Small intestine (tissue), 7 donors: ENCODE measurements around the gene NEU3. TPM values are rescaled to one million over a fixed set of nuclear protein-coding genes. Genes with fewer than 3 reads are reported as not detected.
"Not testable (repeated sequence)": the region's sequence is repeated elsewhere in the genome, so short reads cannot be mapped to it uniquely, and the experiment has no call there.

ENCODE experiments used
- DNase-seq, 2 donors: peaks; one replicate each; pipeline versions ENCODE4 v3.0.0 to v3.0.0-alpha.2; 2013
- FAIRE-seq: peaks from 2 replicates; lab custom pipeline; 2012; peaks lifted over from hg19 to GRCh38; lab: Jason Lieb, UNC
- H3K27ac ChIP-seq, 3 donors: one replicate each; pipeline ENCODE4 v1.5.1; 2013; ENCODE audit warnings: low read length in 2 of 3, mild to moderate bottlenecking in 2 of 3, control low read depth in 1 of 3, inconsistent platforms in 1 of 3, low read depth in 1 of 3, moderate library complexity in 1 of 3
- H3K27me3 ChIP-seq, 3 donors: one replicate each; pipeline ENCODE4 v1.6.1; 2013; ENCODE audit warnings: low read length in 3 of 3, inconsistent platforms in 1 of 3; ENCODE audit not compliant: control insufficient read depth in 3 of 3, insufficient read depth in 3 of 3
- H3K36me3 ChIP-seq, 3 donors: one replicate each; pipeline ENCODE4 v1.6.1; 2013; ENCODE audit warnings: low read length in 3 of 3, inconsistent platforms in 1 of 3, low read depth in 1 of 3, mild to moderate bottlenecking in 1 of 3, moderate library complexity in 1 of 3; ENCODE audit not compliant: control insufficient read depth in 3 of 3, insufficient read depth in 2 of 3
- H3K4me1 ChIP-seq, 3 donors: one replicate each; pipeline ENCODE4 v1.6.1; 2013; ENCODE audit warnings: low read length in 2 of 3, inconsistent platforms in 1 of 3, low read depth in 1 of 3, mild to moderate bottlenecking in 1 of 3, moderate library complexity in 1 of 3; ENCODE audit not compliant: control insufficient read depth in 3 of 3, insufficient read depth in 2 of 3
- H3K4me3 ChIP-seq, 3 donors: one replicate each; pipeline ENCODE4 v1.5.1; 2013; ENCODE audit warnings: low read length in 3 of 3, control low read depth in 1 of 3, inconsistent platforms in 1 of 3, low read depth in 1 of 3, mild to moderate bottlenecking in 1 of 3, moderate library complexity in 1 of 3
- H3K9me3 ChIP-seq, 2 donors: one replicate each; pipeline ENCODE4 v1.6.1; 2013; ENCODE audit warnings: low read depth in 1 of 2, low read length in 1 of 2; ENCODE audit not compliant: control insufficient read depth in 2 of 2, insufficient read depth in 1 of 2
- WGBS, 3 donors: extraction: QIAGEN DNeasy Blood & Tissue Kit; methylation state at CpG; one replicate each; pipeline ENCODE4 v1.1.7; 2013; 5-methylcytosine and 5-hydroxymethylcytosine counted together
- polyA plus RNA-seq, 4 donors: library from polyadenylated mRNA; stranded (reverse) in 3 of 4; unstranded in 1 of 4; fragments of 200-250 nt in 3 of 4; fragments of 120-200 nt in 1 of 4; gene quantifications; one replicate each; pipeline versions ENCODE4 v1.2.1 to v1.2.3, GENCODE V29; 2013
- donor health status: healthy with polysubstance abuse.
- donor health status: control.
- donor health status: control.
- donor health status: Bipolar disorder and iron deficiency.
- donor health status: healthy.

Gene NEU3
- polyA plus RNA-seq, 4 donors, result 0.89 to 12.1 (median 2.7) TPM

DNA sequence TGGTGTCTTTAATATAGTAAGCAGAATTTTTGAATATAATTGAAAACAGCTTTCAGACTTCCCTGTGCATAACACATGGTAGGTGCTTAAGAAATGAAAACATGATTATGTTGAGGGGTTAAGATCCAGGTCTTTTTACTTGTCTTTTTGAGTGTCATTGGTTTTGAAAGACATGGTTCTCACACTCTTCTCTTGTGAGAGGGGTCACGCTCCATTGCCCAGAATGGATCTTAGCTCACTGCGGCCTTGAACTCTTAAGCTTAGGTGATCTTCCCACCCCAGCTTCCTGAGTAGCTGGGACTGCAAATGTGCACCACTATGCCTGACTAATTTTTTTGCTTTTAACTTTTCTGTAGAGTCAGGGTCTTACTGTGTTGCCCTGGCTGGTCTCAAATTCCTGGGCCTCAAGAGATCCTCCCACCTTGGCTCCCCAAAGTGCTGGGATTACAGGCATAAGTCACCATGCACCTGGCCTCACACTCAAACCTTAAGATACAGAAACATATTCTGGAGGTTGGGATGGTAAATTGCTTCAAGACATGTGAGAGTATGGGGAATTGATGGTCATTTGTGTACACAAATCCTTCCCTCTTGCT lies 38.3 kb upstream of the NEU3 start:
- H3K27me3 ChIP-seq, result no peaks in the 10 kb centered on the region
- no peak overlapping the region for H3K27ac ChIP-seq
- DNase-seq (no peak), FAIRE-seq (no peak)
- peaks cover 0 to 8% (median 3%) of the 10 kb centered on the region in 3 donors for H3K36me3 ChIP-seq
- H3K9me3 ChIP-seq, result no peaks in the 10 kb centered on the region
- H3K4me1 ChIP-seq, result peaks cover 9 to 14% (median 12%) of the 10 kb centered on the region in 3 donors
- H3K4me3 ChIP-seq, result peak overlapping the region in 2 of 3 donors; percentile 98 to 99
- WGBS, 3 donors, result 67 to 75% (median 75%) methylated on average over 2 of the region's 2 CpGs

- Histone ChIP-seq H3K36me3 (peaks cover 0 to 8% (median 3%) of the 10 kb centered on the region in 3 donors), H3K27me3 (no peaks in the 10 kb centered on the region), H3K9me3 (no peaks in the 10 kb centered on the region), H3K4me1 (peaks cover 9 to 17% (median 12%) of the 10 kb centered on the region in 3 donors), H3K4me3 (no peak overlapping the region), H3K27ac (peak overlapping the region in 1 of 3 donors; percentile 38)
- WGBS, 3 donors, result 80 to 89% (median 81%) methylated on average over 8 of the region's 8 CpGs
- DNase-seq, result no peak
- no peak for FAIRE-seq
These were observed 37.5 kb upstream of the NEU3 start for GRCh38 chr11:74951226-74951625.

GRCh38 chr11:74952752-74953151 lies 36.0 kb upstream of the NEU3 start:
- H3K27me3 ChIP-seq, result no peaks in the 10 kb centered on the region
- 71 to 76% (median 76%) methylated on average over 2 of the region's 2 CpGs for WGBS, 3 donors
- no peaks in the 10 kb centered on the region for H3K9me3 ChIP-seq
- H3K27ac ChIP-seq, result no peak overlapping the region
- FAIRE-seq (no peak), DNase-seq (no peak)
- H3K36me3 ChIP-seq, result peaks cover 0 to 8% (median 3%) of the 10 kb centered on the region in 3 donors
- H3K4me3 ChIP-seq, result no peak overlapping the region
- H3K4me1 ChIP-seq, result peaks cover 9 to 18% (median 12%) of the 10 kb centered on the region in 3 donors

DNA sequence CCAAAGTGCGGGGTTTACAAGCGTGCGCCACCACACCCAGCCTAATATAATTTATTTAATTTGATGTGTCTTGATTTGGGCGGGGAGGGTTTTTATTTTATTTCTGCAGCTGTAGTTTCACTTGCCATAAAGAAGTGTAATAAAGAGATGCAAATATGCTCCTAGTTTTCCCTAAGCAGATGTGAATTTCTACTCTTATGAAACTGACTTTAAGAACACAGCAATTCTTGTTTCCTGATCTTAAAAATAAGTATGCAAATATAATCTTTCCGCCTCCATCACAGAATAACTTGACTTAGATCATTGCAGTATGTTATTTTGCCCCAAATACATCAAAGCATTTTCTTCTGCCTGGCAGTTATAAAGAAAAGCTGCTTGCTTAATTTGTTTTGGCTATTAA lies 35.3 kb upstream of the NEU3 start:
- 83 to 91% (median 84%) methylated on average over 5 of the region's 5 CpGs for WGBS, 3 donors
- Histone ChIP-seq H3K9me3 (no peaks in the 10 kb centered on the region), H3K27me3 (no peaks in the 10 kb centered on the region), H3K4me3 (no peak overlapping the region), H3K4me1 (peaks cover 8 to 18% (median 9%) of the 10 kb centered on the region in 3 donors), H3K36me3 (peaks cover 0 to 8% (median 3%) of the 10 kb centered on the region in 3 donors), H3K27ac (peak overlapping the region in 1 of 3 donors; percentile 30)
- FAIRE-seq (no peak), DNase-seq (no peak)

DNA sequence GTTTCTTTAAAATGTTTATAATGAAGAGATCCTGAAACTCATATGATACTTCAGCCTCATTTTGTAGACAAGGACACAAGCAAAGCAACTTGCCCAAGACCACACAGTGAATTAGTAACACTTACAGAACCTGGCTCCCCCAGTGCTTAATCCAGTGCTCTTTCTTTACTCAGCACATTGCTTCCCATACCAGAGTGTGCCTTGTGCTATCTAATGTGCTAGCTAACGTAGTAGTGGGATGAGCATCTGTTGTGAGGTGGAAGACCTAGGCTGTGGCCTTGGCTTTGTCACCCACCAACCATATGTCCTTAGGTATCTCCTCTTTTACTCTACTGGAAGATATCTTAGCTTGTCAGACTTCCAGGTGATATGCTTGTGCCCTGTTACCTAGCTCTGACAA lies 34.5 kb upstream of the NEU3 start:
- H3K27me3 ChIP-seq, result no peaks in the 10 kb centered on the region
- H3K9me3 ChIP-seq, result no peaks in the 10 kb centered on the region
- H3K4me3 ChIP-seq, result no peak overlapping the region
- FAIRE-seq, result no peak
- peak overlapping the region in 1 of 3 donors; percentile 64 for H3K27ac ChIP-seq
- DNase-seq, result no peak
- 90 to 96% (median 91%) methylated on average over 1 of the region's 1 CpG for WGBS, 3 donors
- H3K4me1 ChIP-seq, result peaks cover 8 to 18% (median 9%) of the 10 kb centered on the region in 3 donors
- peaks cover 0 to 8% (median 3%) of the 10 kb centered on the region in 3 donors for H3K36me3 ChIP-seq

DNA sequence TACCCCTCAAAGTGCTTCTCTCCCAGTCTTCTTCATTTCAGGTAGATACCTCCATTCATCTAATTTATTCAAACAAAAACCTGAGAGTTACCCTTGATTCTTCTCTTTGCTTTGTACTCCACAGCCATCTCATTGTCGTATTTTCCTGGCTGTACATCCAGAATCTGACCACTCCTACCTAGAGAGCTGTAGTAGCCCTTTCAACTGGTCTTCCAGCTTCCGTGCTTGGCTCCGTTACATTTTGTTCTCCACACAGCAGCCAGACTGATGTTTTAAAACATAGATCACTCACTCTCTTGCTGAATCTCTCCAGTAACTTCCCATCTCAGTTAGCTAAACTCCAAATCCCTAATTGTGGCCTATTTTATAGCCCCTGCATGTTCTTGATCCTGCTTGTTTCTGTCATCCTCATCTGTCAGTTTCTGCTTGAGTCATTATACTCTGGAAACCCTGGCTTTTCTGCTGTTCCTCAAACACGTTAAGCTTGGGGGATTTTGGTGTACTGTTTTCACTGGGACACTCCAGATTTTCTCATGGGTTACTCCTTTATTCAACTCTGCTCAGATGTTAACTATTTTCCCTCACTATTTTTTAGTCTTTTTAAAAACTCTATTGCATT lies 32.2 kb upstream of the NEU3 start:
- FAIRE-seq (no peak), DNase-seq (no peak)
- Histone ChIP-seq H3K4me1 (peaks cover 0 to 9% (median 2%) of the 10 kb centered on the region in 3 donors), H3K27ac (no peak overlapping the region), H3K36me3 (peaks cover 0 to 12% (median 3%) of the 10 kb centered on the region in 3 donors), H3K27me3 (no peaks in the 10 kb centered on the region), H3K9me3 (no peaks in the 10 kb centered on the region), H3K4me3 (no peak overlapping the region)
- WGBS, 3 donors, result 54 to 81% (median 75%) methylated on average over 4 of the region's 4 CpGs

GRCh38 chr11:74957937-74958629 lies 30.6 kb upstream of the NEU3 start:
- no peak for FAIRE-seq
- Histone ChIP-seq H3K27me3 (no peaks in the 10 kb centered on the region), H3K4me1 (peaks cover 0 to 3% (median 2%) of the 10 kb centered on the region in 3 donors), H3K9me3 (no peaks in the 10 kb centered on the region), H3K27ac (no peak overlapping the region), H3K4me3 (no peak overlapping the region), H3K36me3 (peaks cover 0 to 14% (median 0%) of the 10 kb centered on the region in 3 donors)
- no peak for DNase-seq
- WGBS, 3 donors, result 91 to 93% (median 92%) methylated on average over 1 of the region's 1 CpG

- H3K4me1 ChIP-seq, H3K27ac ChIP-seq, H3K36me3 ChIP-seq, H3K27me3 ChIP-seq, H3K9me3 ChIP-seq, FAIRE-seq, DNase-seq, H3K4me3 ChIP-seq: not testable (repeated sequence)
- WGBS, 3 donors, result 95 to 97% (median 96%) methylated on average over 6 of the region's 6 CpGs
These were observed 28.6 kb upstream of the NEU3 start for GRCh38 chr11:74960128-74960527.
